Prostate gland (tissue), 2 donors: ENCODE data around the gene JADE2.

Experiments
- POLR2A ChIP-seq: fragments of 450-650 bp; IDR thresholded peaks from one replicate; pipeline ENCODE4 v1.6.1; 2016; ENCODE audit warnings: antibody characterized with exemption, mild to moderate bottlenecking
- POLR2AphosphoS5 ChIP-seq: sonication (generic); formaldehyde crosslinking; IDR thresholded peaks from one replicate; pipeline ENCODE4 v1.6.1; 2017; ENCODE audit warnings: antibody characterized with exemption
- TF ChIP-seq, protein P1 (sequence below), 4 experiments: fragments of 200-600 bp in 2 of 4; fragments of 450-650 bp in 2 of 4; sonication (generic) in 2 of 4; IDR thresholded peaks; 1 replicate in 3 of 4; 2 replicates in 1 of 4; pipeline ENCODE4 v1.5.1; 2016 to 2019; ENCODE audit warnings: antibody characterized with exemption in 4 of 4, mild to moderate bottlenecking in 2 of 4, moderate library complexity in 2 of 4

DNA sequence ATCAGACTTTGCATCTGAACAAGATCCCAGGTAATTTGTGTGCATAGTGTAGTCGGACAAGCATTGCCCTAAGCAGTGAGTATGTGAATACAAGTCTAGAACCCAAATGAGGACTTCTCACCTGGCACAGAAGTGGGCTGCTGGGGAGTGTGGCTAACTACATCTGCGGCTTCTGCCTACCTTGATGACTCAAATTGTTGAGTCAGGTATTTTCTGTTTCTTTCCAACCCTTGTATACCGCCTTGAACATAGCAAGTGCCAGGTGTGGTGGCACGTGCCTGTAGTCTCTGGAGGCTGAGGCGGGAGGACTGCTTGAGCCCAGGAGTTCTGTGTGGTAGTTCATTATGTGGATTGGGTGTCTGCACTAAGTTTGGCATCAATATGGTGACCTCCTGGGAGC lies 7.9 kb upstream of the JADE2 start:
- TF ChIP-seq, protein P1, sequence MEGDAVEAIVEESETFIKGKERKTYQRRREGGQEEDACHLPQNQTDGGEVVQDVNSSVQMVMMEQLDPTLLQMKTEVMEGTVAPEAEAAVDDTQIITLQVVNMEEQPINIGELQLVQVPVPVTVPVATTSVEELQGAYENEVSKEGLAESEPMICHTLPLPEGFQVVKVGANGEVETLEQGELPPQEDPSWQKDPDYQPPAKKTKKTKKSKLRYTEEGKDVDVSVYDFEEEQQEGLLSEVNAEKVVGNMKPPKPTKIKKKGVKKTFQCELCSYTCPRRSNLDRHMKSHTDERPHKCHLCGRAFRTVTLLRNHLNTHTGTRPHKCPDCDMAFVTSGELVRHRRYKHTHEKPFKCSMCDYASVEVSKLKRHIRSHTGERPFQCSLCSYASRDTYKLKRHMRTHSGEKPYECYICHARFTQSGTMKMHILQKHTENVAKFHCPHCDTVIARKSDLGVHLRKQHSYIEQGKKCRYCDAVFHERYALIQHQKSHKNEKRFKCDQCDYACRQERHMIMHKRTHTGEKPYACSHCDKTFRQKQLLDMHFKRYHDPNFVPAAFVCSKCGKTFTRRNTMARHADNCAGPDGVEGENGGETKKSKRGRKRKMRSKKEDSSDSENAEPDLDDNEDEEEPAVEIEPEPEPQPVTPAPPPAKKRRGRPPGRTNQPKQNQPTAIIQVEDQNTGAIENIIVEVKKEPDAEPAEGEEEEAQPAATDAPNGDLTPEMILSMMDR (IDR thresholded peaks at IDR 0.05), result no peak
- no peak for TF ChIP-seq POLR2AphosphoS5
- TF ChIP-seq POLR2A, result no peak
